HG03139 (cell line): Measurements from ENCODE around the gene PRKCD.

Experiments
- ATAC-seq: cut with Tn5 transposase; IDR thresholded peaks from one replicate; pipeline ENCODE4 v1.9.1; 2021; ENCODE audit not compliant: unreplicated experiment

PRKCD gene

DNA sequence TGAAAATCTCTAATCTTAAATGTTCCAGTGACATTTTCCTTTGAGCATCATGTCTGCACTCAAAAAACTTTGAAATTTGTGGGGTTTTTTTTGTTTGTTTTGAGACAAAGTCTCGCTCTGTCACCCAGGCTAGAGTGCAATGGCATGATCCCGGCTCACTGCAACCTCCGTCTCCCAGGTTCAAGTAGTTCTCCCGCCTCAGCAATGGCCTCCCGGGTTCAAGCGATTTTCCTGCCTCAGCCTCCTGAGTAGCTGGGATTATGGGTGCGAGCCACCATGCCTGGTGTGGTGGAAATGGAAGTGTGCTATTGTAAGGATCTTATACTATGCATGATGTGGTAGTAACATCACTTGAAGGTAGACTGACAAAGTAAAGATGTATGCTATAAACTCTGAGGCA is 52.3 kb downstream of the PRKCD start:
- ATAC-seq, result no peak

DNA sequence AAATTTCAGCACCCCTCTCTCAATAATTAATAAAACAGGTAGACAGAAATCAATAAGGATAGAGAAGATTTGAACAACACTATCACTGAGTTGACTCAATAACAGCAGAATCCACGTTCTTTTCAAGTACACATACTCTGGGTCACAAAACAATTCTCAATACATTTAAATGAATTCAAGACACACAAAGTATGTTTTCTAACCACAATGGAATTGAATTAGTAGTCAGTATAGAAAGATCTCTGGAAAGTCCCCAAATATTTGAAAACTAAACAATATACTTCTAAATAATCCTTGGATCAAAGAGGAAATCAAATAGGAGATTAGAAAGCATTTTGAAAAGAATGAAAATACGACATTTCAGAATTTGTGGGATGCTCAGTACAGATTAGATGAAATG is 54.8 kb downstream of the PRKCD start:
- no peak for ATAC-seq

DNA sequence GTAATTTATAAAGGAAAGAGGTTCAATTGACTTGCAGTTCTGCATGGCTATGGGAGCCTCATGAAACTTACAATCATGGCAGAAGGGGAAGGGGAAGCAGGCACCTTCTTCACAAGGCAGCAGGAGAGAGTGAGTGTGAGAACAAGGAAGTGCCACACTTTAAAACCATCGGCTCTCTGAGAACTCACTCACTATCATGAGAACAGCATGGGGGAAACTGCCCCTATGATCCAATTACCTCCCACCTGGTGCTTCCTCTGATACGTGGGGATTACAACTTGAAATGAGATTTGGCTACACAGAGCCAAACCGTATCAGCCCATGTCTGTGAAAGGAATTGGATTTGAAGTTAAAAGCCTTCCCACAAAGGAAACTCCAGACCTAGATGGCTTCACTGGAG is 55.7 kb downstream of the PRKCD start:
- ATAC-seq, result no peak

DNA sequence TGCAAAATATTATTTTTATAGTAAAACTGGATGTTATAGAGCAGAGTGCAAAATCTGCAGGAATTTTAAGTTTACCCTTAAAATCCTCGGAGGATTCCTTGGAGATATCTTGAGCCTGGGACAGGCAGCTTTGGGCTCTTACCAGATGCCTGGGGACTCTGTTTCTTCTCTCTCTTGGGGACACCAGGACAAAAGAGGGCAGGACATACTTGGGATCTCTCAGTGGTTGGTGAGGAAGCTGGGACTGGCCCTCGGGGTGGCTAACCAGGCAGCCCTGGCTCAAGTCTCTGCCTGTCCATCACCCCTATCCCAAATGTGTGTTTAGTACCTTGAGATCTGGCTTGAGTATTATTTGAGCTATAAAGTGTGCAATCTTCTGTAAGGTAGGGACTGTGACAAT is 56.2 kb downstream of the PRKCD start:
- no peak for ATAC-seq

DNA sequence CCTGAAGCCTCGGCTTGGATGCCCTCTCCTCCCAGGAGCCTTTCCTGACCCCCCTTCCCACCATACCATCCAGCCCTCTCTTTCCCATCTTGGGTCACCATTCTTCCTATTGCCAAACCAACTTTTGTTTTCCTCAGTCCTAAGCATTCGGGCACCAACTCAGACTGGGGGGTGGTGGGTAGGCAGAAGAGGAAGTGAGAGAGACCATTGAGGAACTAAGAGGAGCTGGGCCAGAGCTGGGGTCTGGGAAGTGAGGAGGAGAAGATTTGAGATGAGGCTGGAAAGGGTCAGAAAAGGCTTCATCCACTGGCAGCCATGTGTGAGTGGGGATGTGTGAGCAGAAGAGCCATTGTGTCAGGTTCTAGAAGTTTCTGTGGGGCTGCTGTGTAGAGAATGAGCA is 57.1 kb downstream of the PRKCD start:
- ATAC-seq, result no peak

DNA sequence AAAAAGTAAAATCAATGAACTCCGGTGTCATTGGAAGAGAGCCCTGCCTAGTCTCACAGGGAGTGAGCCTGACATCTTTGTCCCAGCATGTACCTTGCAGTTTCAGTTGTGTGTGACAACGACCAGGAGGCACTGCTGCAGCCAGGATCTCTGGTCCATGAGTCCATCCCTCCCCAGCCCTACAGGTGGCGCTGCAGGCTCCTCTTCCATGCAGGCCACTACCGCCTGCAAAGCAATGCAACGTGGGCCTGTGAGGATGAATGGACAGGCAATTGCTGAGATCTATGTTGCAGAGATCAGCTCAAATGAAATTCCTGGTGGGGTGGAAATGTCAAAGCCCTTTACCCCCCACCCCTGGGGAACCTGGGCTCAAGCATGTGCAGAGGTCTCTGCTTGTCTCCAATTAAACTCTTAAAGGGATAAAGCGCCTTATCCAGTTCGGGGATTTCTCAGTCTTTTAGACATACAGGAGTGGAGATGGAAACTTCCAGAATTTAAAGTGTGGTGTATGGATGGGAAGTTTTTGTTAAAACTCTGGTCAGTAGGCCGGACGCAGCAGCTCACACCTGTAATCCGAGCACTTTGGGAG is 59.0 kb downstream of the PRKCD start:
- no peak for ATAC-seq

DNA sequence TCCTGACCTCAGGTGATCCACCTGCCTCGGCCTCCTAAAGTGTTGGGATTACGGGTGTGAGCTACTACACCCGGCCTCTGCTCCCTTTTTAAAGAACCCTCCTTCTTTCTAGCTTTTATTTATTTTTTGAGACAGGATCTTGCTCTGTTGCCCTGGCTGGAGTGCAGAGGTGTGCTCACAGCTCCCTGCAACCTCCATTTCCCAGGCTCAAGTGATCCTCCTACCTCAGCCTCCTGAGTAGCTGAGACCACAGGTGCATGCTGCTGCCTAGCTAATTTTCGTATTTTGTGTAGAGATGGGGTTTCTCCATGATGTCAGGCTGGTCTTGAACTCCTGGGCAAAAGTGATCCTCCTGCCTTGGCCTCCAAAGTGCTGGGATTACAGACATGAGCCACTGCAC is 60.3 kb downstream of the PRKCD start:
- ATAC-seq, result no peak

DNA sequence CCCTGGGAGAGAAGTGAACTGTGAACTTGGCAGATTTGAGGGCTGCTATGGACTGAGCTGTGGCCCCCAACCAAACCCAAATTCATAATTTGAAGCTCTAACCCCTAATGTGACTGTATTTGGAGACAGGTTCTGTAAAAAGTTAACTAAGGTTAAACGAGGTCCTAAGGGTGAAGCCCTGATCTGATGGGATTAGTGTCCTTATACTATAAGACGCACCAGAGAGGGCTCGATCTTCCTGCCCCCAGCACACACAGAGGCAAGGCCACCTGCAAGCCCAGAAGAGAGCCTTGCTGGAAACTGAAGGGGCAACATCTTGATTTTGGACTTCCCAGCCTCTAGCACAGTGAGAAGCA is 60.8 kb downstream of the PRKCD start:
- ATAC-seq, result no peak

DNA sequence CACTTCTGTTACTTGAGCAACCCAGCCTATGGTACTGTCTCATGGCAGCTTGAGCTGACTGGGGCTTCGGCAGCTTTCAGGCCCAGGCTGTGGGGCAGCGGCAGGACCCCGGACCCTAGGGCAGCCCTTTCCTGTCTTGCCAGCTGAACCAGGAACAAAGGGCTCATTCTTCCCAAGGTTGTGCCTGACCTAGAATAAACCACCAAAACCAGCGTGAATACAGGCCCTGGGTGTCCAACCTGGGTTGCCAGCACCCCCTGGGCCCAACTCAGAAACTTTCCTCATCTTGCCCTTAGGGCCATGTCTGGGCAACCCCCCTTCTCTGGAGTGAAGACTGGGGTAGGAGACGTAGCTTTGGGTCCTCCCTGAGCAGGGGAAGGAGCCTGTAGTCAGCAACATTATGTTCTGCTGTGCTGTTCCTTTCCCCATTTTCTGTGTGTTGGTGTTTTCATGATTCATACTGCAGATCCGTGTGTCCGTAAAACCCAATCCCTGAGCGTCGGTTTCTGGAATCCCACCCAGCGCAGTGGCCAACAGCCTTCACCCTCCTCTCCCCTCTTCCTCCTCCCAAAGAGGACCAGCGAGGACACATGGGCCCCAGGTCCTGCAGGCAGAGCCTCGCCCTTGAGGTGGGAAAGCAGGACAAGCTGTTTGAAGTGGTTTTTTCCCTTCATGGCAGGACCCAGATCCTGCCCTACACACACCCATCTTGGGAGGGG is 61.3 kb downstream of the PRKCD start:
- no peak for ATAC-seq

DNA sequence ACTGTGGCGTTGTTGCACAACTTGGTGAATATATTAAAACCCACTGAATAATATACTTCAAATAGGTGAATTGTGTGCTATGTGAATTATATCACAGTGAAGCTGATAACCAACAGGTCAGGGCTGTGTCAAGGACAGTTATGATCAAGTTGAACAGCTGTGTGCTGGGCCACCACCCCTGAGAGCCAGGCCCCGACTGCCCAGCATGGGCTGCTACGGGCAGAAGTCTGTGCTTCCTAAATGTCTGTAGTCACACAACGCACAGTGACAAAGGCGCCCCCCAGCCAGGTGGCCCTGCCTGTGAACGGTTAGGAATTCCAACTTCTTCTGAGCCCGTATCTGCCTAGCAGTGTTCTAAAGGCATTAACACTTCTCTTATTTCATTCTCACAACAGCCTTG is 62.0 kb downstream of the PRKCD start:
- ATAC-seq, result no peak

DNA sequence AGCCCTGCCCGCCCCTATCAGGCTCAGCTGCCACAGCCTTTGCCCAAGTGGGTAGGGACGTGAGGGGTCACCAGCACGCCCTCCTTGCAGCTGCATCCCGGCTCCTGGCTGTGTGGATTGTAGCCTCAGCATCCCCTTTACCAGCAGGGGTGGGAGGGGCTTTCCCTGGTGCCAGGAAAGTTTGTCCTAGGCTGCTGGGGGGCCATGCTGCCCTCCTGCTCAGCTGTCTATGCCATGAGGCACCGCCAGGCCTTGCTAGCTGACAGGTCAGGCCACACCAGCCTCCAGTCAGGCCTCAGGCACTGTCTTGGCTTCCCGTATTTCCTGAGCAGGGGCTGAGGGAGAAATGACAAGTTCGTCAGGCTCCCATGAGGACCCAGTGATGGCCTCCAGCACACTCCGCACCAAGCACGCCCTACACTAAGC is 62.5 kb downstream of the PRKCD start:
- ATAC-seq, result no peak

DNA sequence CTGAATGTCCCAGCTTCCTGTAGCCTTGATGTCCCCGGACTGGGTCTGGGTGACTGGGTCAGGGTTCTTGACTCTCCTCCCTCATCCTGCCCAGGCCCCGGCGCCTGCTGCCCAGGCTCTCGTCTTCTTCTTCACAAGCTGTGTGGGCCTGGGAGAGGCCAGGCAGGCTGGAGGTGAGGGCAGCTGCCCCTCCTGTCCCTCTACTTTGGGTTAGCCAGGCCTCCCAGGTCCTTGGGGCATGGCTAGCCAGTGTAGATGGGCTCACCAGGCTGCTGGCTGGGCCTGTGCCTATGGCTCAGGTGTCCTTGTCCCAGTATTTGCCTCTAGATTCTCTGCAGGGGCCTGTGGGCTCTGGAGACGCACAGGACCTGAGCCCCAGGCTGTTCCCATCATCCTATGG is 63.0 kb downstream of the PRKCD start:
- no peak for ATAC-seq

DNA sequence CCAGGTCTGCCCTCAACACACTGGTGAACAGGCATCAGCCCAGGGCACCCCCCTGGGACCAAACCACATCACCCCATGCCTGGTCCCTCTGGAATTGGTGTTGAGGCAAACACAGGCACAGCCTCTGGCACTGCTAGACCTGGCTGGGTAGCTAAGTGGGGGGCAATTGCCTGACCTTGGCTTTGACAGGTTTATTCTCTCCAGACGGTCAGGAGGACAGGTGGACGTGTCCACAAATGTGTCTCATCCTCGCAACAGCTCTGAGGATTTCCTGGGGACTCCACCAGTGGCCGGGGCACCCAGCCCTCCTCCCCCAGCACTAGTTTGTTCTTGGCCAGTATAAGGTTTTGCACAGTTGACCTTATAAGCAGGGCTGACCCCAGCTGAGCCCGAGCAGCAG is 63.5 kb downstream of the PRKCD start:
- no peak for ATAC-seq

DNA sequence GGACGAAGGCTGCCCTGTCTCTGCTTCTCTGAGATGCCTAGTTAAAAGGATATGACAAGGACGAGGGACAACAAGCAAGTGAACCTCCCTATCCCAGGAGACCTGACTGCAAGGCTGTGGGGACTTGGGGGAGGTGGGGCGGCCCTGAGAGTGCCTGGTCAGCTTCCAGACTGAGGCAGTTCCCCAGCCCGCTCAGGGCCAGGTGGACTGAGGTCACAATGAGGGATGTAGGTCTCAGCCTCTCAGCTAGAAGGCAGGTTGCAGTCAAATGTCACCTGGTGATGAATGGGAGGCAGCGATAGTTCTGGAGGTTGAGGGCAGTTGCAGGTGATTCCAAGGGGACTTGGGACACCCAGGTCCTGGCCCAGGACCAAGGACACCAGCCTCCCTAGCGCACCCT is 64.2 kb downstream of the PRKCD start:
- no peak for ATAC-seq

DNA sequence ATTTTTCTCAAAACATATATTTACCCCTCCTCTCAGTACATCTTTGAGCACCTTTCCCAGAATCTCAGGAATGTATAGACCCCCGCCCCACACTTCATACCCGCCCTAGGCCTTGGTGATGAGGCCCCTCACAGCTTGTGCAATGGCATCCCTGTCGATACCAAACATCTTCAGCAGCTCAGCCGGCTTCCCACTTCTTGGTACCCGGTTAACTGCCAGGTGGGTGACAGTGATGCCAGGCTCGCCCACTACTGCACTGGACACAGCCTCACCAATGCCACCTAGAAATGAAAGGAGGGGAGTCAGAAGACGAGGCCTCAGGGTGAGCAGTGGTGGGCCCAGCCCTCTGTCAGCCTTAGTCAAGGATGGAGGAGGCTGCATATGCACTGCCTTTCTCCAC is 64.6 kb downstream of the PRKCD start:
- no peak for ATAC-seq

DNA sequence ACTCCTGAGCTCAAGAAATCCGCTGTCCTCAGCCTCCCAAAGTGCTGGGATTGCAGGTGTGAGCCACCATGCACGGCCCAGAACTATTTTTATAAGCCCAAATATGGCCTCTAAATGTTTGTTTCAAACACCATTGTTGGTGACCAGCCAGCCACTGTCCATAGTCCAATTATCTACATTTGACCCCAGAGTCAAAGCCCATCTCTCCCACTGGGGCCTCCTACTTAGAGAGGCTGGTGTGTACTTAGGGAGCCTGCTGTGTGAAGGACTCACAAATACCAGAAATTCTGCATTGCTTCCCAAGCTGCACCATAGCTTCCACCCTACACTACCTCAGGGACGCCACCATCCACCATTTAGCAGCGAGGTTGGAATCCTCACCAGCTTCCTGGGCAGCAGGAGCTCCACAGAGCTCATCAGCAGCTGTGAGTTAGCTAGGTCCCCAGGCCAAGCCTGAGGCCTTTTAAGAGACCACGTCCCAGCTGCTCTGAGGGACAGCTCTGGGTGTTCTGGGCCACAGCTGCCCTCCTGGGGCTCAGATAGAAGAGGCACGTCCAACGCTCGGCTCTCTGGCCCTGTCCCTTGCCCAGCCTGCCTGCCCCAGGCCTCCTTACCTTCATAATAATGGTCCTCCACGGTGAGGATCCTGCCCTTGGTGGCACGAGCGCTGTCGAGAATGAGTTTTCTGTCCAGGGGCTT is 65.3 kb downstream of the PRKCD start:
- ATAC-seq, result no peak

DNA sequence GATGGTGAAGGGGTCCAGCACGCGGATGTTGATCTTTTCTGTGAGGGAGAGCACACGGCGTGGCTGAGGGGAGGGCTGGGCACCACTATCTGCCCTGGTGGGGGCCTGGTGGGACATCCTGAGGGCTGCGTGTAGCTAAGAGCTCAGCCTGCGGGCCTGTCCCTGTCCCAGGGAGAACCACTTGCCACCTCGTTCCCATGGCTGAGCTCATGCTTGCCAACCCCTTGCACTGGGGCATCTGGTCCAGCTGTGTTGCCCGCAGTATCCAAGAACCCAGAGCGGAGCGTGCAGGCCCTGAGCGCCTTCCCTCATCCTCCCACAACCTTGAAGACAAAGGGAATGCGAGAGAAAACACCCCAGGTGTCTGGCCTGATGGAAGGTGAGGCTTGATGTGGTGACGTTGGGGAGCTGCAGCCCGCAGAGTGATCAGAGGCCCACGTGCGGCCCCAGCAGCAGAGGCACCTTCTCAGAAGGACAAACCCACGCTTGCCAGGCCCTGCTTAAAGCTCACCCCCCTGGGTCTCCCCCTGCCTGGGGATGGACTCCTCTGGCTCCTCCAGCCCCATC is 65.9 kb downstream of the PRKCD start:
- ATAC-seq, result no peak

DNA sequence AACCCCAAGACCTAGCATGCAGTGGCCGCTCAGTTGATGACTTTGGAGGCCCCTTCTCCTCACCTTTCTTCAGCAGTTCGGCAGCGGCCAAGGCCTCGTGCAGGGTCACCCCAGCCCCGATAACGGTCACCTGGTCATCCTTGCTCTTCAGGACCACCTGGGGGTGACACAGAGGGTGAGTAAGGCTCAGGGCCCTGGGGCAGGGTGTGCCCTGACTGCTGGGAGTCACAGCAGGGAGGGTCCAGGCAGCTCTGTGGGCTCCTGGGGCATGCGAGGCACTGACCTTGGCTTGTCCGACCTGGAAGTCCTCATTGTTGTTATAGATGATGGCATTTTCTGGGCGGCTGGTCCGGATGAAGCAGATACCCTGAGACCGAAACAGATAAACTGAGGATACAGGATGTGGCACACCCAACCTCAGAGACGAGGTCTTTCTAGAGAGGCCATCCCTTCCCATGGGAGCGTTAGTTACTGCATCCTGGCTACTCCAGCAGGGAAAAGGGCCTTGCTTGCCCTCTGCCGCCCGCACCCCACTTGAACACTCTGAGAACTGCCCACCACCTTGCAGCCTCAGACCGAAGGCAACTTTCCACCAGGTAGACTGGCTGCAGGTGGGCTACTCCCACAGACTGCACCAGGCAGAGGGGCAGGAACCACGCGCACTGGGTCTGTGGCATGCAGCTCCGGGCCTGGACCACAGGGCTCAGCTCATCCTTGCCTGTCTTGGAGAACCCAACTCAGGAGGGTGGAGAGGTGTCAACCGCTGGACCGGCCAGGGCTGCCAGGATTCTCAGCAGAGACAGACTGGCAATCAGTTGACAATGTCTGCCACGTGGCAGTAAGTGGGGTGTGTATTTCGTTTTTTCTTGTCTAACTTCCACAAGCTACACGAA is 67.2 kb downstream of the PRKCD start:
- ATAC-seq, result no peak

DNA sequence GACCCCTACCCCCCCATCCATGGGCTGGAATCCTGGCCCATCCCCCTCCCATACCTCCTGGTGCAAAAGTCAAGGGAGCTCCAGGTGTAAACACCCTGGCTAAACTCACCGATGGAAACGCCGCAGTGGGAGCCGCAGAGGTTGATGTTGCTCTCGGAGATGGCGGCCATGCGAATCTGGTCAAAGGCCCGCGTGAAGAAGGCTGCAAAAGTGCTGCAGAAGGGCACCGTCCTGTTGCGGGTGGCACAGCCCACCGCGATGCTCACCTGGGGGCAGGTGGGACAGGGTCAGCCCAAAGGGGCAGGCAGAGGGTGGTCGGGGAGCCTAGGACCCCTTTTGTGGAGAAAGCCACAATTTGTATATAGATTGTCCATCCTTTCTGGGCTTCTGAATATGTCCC is 68.2 kb downstream of the PRKCD start:
- ATAC-seq, result no peak

DNA sequence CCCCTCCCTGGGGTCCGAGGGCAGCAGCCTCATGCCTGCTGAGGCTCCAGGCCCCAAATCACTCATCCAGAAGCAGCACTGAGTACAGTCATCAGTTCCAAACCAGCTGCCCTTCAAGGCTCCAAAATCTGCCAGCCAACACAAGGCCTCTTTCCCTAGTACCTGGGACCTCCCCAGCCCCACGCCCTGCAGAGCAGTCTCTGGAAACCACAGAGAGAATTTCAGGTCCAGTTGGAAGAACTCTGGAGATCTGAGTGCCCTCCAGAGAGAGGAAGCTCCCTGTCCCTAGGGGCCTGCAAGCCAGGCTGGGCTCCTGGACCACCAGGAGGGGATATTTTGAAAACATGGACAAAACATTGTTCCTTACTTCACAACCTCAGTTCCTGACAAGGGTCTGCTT is 68.6 kb downstream of the PRKCD start:
- no peak for ATAC-seq

DNA sequence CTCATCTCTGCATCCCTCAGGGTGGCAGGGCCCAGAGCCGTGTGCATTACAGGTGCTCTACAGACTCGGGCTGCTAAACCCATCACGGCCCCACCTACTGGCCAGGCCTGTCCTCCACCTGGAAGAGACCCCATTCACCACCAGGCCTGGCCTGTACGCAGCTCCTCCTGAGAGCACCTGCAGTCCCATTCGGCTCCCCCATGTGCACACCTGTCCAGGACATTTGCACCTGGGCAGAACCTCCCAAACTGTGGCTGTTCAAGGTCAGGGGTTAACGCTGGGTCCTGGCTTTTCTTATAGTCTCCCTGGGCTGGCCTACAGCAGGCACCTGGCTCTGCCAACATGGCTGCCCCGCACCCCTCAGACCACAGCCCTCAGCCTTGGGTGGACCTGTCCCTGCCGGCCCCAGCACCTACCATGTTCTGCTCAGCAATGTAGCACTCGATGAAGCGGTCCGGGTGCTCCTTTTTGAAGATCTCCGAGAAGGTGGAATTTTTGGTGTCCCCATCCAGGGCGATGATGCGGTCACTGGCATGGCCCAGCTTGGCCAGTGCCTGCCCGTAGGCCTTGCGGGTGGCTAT is 69.1 kb downstream of the PRKCD start:
- ATAC-seq, result no peak
